Activated CD4-positive, CD25-positive, alpha-beta regulatory T cell treated with anti-CD3 and anti-CD28 coated beads, Interleukin-2, amount 50 U/mL, for 24 hours (primary cell): ENCODE measurements around the gene SLC25A29.
"Not testable (repeated sequence)": the region's sequence is repeated elsewhere in the genome, so short reads cannot be mapped to it uniquely, and the experiment has no call there.

Experiments
- ATAC-seq, 2 donors: fragments of 150-1000 bp; cut with Tn5 transposase; one replicate each; pipeline ENCODE4 v1.10.0; 2021; ENCODE audit warnings: mild to moderate bottlenecking in 1 of 2, moderate library complexity in 1 of 2

Gene SLC25A29

GRCh38 chr14:100330388-100330931 is 24.2 kb upstream of the SLC25A29 start:
- ATAC-seq = peak in 1 of 2 donors; percentile 3

- ATAC-seq = no peak
These were observed 23.7 kb upstream of the SLC25A29 start for GRCh38 chr14:100330007-100330344.

GRCh38 chr14:100329233-100330006 is 23.2 kb upstream of the SLC25A29 start:
- no peak for ATAC-seq

- no peak for ATAC-seq
These were observed 22.4 kb upstream of the SLC25A29 start for GRCh38 chr14:100328495-100329163.

GRCh38 chr14:100327128-100327527 is 20.9 kb upstream of the SLC25A29 start:
- ATAC-seq = no peak

- ATAC-seq = no peak
These were observed 19.7 kb upstream of the SLC25A29 start for GRCh38 chr14:100325958-100326357.

GRCh38 chr14:100325231-100325632 is 19.0 kb upstream of the SLC25A29 start:
- no peak for ATAC-seq

- ATAC-seq = no peak
These were observed 17.7 kb upstream of the SLC25A29 start for GRCh38 chr14:100323942-100324307.

GRCh38 chr14:100323121-100323941 is 17.1 kb upstream of the SLC25A29 start, which contains the start of gene SLC25A47:
SLC25A47 (plus strand) TSS chr14:100323339; CDS start chr14:100323415, 76 bp downstream.
- no peak for ATAC-seq

GRCh38 chr14:100322138-100322957 is 16.1 kb upstream of the SLC25A29 start:
- no peak for ATAC-seq

GRCh38 chr14:100321473-100322137 is 15.4 kb upstream of the SLC25A29 start:
- ATAC-seq = no peak

GRCh38 chr14:100320157-100320856 is 14.1 kb upstream of the SLC25A29 start:
- no peak for ATAC-seq

GRCh38 chr14:100317912-100318808 is 11.9 kb upstream of the SLC25A29 start:
- peak; percentile 90 to 92 for ATAC-seq

- no peak for ATAC-seq
These were observed 11.1 kb upstream of the SLC25A29 start for GRCh38 chr14:100317389-100317788.

- no peak for ATAC-seq
These were observed 8.5 kb upstream of the SLC25A29 start for GRCh38 chr14:100314724-100315123.

- ATAC-seq = no peak
These were observed 7.4 kb upstream of the SLC25A29 start for GRCh38 chr14:100313464-100314230.

GRCh38 chr14:100312877-100313400 is 6.7 kb upstream of the SLC25A29 start:
- ATAC-seq = no peak

- ATAC-seq = not testable (repeated sequence)
These were observed 6.0 kb upstream of the SLC25A29 start for GRCh38 chr14:100312110-100312876.
